GM19438 (cell line): ENCODE measurements around the gene ACP7.
"Not testable (repeated sequence)": the region's sequence is repeated elsewhere in the genome, so short reads cannot be mapped to it uniquely, and the experiment has no call there.

Experiments
- ATAC-seq: cut with Tn5 transposase; IDR thresholded peaks from one replicate; pipeline ENCODE4 v1.9.1; 2021; ENCODE audit warnings: low read depth; ENCODE audit not compliant: unreplicated experiment

The ACP7 gene, protein sequence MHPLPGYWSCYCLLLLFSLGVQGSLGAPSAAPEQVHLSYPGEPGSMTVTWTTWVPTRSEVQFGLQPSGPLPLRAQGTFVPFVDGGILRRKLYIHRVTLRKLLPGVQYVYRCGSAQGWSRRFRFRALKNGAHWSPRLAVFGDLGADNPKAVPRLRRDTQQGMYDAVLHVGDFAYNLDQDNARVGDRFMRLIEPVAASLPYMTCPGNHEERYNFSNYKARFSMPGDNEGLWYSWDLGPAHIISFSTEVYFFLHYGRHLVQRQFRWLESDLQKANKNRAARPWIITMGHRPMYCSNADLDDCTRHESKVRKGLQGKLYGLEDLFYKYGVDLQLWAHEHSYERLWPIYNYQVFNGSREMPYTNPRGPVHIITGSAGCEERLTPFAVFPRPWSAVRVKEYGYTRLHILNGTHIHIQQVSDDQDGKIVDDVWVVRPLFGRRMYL

GRCh38 chr19:39083983-39084731 is at the start of gene ACP7:
Gene ACP7, plus strand, starts transcription at chr19:39084368. Its CDS starts 902 bp downstream, at chr19:39085270.
- ATAC-seq: no peak

DNA sequence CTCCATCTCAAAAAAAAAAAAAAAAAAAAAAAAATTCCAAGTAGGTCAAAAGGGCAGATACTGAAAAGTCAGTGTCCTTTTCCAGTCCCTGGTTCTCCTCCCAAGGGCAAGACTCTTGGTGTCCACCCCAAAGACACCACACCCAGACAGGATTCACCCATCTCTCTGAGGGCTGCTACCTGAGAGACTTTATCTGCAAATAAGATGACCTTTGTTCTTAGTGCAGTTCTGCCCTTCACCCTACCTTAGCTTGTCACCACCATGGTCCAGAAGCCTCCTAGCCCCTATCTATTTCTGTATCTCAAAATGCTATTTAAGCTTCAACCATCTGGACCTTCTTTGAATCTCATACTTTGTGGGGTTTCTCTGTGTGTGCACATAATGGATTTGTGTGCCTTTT is 47.6 kb upstream of the ACP7 start:
- ATAC-seq: no peak

GRCh38 chr19:39037194-39037593 is 47.0 kb upstream of the ACP7 start:
- ATAC-seq: no peak

GRCh38 chr19:39038098-39038497 is 46.1 kb upstream of the ACP7 start:
- no peak for ATAC-seq

GRCh38 chr19:39045506-39045905 is 38.7 kb upstream of the ACP7 start:
- no peak for ATAC-seq

DNA sequence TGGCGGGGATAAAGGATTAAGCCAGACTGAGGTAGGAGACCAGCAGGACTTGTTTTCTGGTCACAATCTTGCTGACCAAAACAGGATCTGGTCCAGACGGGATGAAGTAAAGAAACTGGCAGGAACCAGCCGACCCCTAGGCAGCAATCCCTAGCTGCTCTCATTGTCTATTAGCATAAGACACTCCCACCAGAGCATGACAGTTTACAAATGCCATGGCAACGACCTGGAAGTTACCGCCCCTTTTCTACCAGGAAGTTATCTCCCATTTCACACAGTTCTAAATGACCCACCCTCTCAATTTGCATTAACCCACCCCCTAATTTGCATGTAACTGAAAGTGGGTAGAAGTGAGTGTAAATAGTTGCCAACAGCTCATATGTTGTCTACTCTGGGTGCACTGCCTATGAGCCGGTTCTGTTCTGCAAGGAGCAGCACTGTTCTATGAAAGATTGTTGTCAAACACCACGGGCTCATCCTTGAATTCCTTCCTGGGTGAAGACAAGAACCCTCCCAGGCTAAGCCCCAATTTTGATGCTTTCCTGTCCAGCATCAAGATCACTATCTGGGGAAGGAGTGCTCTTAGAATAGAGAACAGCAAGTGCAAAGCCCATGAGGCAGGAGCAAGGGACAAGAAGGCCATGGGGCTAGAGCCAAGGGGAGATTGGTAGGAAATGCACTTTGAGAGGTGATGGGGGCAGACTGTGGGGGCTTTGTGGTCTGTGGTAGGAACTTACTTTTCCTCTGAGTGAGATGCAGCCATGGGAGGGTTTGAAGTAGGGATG is 37.9 kb upstream of the ACP7 start:
- no peak for ATAC-seq

- ATAC-seq: no peak
Observed at GRCh38 chr19:39047073-39047472, 37.1 kb upstream of the ACP7 start.

- ATAC-seq: no peak
Observed at GRCh38 chr19:39052243-39052746, 31.9 kb upstream of the ACP7 start.

DNA sequence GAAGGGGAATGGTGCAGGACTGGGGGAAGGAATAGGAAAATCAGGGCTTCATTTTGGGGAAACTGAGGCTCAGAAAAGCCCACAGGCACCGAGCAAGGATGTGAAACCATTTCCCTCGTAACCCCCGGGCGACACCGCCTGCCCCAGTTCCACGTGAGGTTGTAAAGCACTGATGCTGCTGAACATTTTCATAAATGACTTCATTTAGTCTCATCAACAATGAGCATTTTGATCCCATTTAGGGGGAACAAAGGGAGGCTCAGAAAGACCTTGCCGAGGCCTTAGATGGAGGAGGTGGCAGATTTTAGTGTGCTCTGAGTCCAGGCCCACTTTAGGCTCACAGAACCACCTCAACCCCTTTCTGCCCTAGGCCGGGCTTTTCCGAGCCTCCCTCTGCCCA is 31.3 kb upstream of the ACP7 start:
- no peak for ATAC-seq

DNA sequence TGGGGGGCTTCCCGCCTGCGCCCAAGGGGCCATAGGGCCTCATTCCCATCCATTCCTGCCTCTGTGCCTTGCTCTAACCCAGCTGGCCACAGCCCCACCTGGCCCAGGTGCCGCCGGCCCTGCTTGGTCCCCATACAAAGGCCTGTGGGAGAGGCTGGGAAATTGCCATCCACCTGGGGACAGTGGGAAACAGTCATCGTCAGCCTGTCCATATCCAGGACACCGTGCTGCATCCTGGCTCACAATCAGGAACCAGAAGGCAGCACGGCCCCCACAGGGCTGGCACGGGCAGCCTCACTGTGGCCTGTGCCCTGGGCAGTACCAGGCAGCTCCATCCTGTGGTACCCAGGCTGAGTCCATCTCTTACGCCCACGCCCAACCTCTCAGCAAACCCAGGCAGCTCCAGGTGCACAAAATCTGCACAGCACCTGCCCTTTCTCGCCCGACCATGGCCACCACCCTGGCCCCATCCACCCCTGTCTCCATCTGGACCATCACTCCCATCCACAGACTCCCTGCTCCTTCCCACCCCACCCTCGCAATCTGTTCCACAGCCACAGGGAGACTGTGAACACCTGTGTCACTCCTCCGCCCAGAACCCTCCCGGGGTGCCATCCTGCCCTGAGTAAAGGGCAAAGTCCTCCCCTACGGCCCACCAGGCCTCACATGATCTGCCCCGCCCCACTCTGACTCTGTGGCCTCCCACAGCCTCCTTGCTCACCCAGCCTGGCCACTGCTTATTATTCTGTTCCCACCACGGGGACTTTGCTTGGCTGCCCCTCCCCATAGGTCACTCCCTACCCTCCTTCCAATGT is 30.7 kb upstream of the ACP7 start:
- no peak for ATAC-seq

- no peak for ATAC-seq
Observed at GRCh38 chr19:39054091-39054470, 30.1 kb upstream of the ACP7 start.

DNA sequence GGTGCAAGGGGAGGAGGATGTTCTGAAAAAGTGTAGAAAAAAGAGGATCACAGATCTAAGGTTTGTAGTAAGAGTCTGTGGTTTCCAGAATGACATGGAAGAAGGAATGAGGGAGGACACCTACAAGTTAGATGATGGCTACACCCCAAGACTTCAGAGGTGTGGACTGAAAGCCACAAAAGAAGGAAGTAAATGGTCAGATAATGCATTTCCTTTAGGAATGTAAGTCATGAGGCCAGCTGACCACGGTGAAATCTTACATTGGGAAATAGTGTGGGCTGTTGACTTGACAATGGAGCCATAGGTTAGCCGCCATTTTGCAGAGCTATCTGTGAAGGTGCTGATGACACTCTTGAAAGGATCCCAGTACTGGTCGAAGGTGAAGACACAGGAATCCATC is 26.6 kb upstream of the ACP7 start:
- no peak for ATAC-seq

DNA sequence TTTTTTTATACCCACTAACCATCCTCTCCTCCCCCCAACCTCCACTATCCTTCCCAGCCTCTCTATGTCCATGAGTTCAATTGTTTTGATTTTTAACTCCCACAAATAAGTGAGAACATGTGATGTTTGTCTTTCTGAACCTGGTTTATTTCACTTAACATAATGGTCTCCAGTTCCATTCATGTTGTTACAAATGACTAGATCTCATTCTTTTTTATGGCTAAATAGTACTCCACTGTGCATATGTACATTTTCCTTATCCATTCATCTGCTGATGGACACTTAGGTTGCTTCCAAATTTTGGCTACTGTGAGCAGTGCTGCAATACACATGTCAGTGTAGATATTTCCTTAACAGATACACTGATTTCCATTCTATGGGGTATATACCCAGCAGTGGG is 24.9 kb upstream of the ACP7 start:
- no peak for ATAC-seq

DNA sequence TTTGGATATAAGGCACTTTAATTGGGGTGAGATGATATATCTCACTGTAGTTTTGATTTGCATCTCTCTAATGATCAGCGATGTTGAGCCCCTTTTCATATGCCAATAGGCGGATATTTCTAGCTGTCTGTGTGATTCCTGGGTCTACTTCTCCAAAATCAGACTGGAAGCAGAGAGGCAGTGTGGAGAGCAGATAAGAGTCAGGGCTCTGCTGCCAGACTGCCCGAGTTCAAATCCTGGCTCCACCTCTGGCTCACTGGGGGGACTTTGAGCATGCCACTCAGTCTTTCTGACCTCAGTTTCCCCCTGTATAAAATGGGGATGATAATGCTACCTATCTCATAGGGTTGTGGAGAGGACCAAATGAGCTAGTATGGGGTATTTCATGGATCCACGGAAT is 24.0 kb upstream of the ACP7 start:
- ATAC-seq: no peak

- ATAC-seq: no peak
Observed at GRCh38 chr19:39064405-39064804, 19.8 kb upstream of the ACP7 start.

- no peak for ATAC-seq
Observed at GRCh38 chr19:39065928-39066327, 18.2 kb upstream of the ACP7 start.

DNA sequence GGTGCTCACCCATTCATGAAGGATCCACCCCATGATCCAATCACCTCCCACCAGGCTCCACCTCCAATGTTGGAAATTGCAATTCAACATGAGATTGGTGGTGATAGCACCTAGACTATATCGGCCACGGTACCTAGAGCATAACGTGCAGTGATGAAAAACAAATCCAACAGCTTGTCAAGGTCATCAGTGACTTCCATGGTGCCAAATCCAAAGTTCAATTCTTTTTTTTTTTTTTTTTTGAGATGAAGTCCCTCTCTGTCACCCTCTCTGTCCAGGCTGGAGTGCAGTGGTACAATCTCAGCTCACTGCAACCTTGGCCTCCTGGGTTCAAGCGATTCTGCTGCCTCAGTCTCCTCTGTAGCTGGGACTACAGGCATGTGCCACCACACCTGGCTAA is 17.1 kb upstream of the ACP7 start:
- no peak for ATAC-seq

DNA sequence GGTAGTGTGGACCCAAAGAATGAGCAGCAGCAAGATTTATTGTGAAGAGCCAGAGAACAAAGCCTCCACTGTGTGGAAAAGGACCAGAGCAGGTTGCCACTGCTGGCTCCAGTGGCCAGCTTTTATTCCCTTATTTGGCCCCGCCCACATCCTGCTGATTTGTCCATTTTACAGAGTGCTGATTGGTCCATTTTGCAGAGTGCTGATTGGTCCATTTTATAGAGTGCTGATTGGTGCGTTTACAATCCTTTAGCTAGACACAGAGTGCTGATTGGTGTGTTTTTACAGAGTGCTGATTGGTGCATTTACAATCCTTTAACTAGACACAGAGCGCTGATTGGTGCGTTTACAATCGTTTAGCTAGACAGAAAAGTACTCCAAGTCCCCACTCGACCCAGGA is 15.9 kb upstream of the ACP7 start:
- ATAC-seq: not testable (repeated sequence)

GRCh38 chr19:39070888-39071287 is 13.3 kb upstream of the ACP7 start:
- no peak for ATAC-seq

DNA sequence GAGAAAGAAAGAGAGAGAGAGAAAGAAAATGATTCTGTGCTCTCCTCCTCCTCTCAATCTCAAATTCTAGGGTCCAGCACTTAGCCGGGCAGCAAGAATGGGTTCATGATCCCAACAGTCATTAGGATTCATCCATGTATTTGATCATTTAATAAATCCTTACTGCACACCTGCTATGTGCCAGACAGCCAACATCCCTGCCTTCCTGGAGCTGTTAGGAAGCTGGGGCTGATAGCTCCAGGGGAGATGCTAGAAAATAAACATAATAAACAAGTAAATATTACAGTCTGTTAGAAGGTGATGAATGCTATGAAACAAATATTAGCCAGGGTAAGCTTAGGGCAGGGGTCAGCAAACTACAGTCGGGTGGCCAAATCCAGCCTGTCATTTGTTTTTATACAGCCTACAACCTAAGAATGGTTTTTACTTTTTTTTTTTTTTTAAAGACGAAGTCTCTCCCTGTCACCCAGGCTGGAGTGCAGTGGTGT is 9.9 kb upstream of the ACP7 start:
- no peak for ATAC-seq
